H1 (cell line): ENCODE measurements around the gene UBXN1. TPM values are rescaled to one million over a fixed set of nuclear protein-coding genes. Genes with fewer than 3 reads are reported as not detected.

Experiments used
- CTCF ChIA-PET: fragments of 300-600 bp; sonication (Branson Sonifier 250); formaldehyde crosslinking; loops from one replicate; lab custom pipeline; 2021; ENCODE audit not compliant: partially characterized antibody; lab: Charles Lee
- POLR2A ChIA-PET: fragments of 300-600 bp; sonication (Branson Sonifier 250); formaldehyde crosslinking; loops from one replicate; lab custom pipeline; 2021; ENCODE audit warnings: inconsistent platforms; ENCODE audit not compliant: partially characterized antibody; lab: Charles Lee
- DNase-seq, 2 experiments: peaks; one replicate each; pipeline versions ENCODE4 v3.0.0 to v3.0.0-alpha.2; 2010 to 2022; ENCODE audit warnings: low spot score in 2 of 2, low read depth in 1 of 2, mixed read lengths in 1 of 2
- FAIRE-seq: peaks from 2 replicates; lab custom pipeline; 2011; peaks lifted over from hg19 to GRCh38; lab: Jason Lieb, UNC
- H2AFZ ChIP-seq: 2 replicates; pipeline ENCODE4 v1.8.1; 2012; ENCODE audit warnings: low read length, inconsistent platforms
- H2AK5ac ChIP-seq: 2 replicates; pipeline ENCODE4 v1.6.1; 2013; ENCODE audit warnings: low read depth, low read length
- H2BK120ac ChIP-seq: replicated peaks from 2 replicates; pipeline ENCODE3; 2013; ENCODE audit warnings: low read depth, low read length, inconsistent platforms
- H2BK12ac ChIP-seq: 2 replicates; pipeline ENCODE4 v1.6.1; 2013; ENCODE audit warnings: low read depth, low read length
- H2BK15ac ChIP-seq: 2 replicates; pipeline ENCODE4 v1.6.1; 2013; ENCODE audit warnings: low read length
- H2BK20ac ChIP-seq: 2 replicates; pipeline ENCODE4 v1.6.1; 2013; ENCODE audit warnings: low read length
- H2BK5ac ChIP-seq: 2 replicates; pipeline ENCODE4 v1.6.1; 2013; ENCODE audit warnings: low read depth, low read length
- H3K14ac ChIP-seq: 2 replicates; pipeline ENCODE4 v1.6.1; 2013; ENCODE audit warnings: inconsistent platforms; ENCODE audit not compliant: insufficient read length
- H3K18ac ChIP-seq: 2 replicates; pipeline ENCODE4 v1.6.1; 2013; ENCODE audit warnings: low read length; ENCODE audit errors: extremely low read depth
- H3K23ac ChIP-seq: 2 replicates; pipeline ENCODE4 v1.6.1; 2013; ENCODE audit warnings: inconsistent platforms; ENCODE audit not compliant: insufficient read length
- H3K23me2 ChIP-seq: 2 replicates; pipeline ENCODE4 v1.6.1; 2013; ENCODE audit warnings: low read depth, low read length
- H3K27ac ChIP-seq: 2 replicates; pipeline ENCODE4 v1.6.1; 2011; ENCODE audit warnings: low read depth, low read length, inconsistent platforms
- H3K27me3 ChIP-seq, 4 experiments: replicated peaks in 1 of 4; 1 replicate in 1 of 4; 2 replicates in 3 of 4; pipeline versions ENCODE4 v1.6.1 to v1.8.1; 2011 to 2013; ENCODE audit warnings: low read length in 3 of 4, mild to moderate bottlenecking in 3 of 4, inconsistent platforms in 2 of 4, mixed read lengths in 2 of 4, moderate library complexity in 1 of 4; ENCODE audit not compliant: control insufficient read depth in 3 of 4, insufficient read depth in 3 of 4; ENCODE audit errors: extremely low read depth in 1 of 4
- H3K36me3 ChIP-seq, 4 experiments: 2 replicates each; pipeline versions ENCODE4 v1.6.1 to v1.8.1; 2011 to 2013; ENCODE audit warnings: mild to moderate bottlenecking in 4 of 4, low read length in 3 of 4, moderate library complexity in 2 of 4, control low read depth in 1 of 4, inconsistent platforms in 1 of 4; ENCODE audit not compliant: insufficient read depth in 4 of 4, control insufficient read depth in 2 of 4
- H3K4ac ChIP-seq: replicated peaks from 2 replicates; pipeline ENCODE3; 2013; ENCODE audit warnings: low read length, low read depth, mixed read lengths, inconsistent platforms; ENCODE audit not compliant: insufficient read length
- H3K4me1 ChIP-seq, 4 experiments: replicated peaks in 1 of 4; 1 replicate in 1 of 4; 2 replicates in 3 of 4; pipeline versions ENCODE4 v1.6.1 to v1.8.1; 2011 to 2013; ENCODE audit warnings: low read length in 3 of 4, inconsistent platforms in 2 of 4, mixed read lengths in 1 of 4; ENCODE audit not compliant: insufficient read depth in 4 of 4, control insufficient read depth in 3 of 4
- H3K4me2 ChIP-seq, 2 experiments: 2 replicates each; pipeline versions ENCODE4 v1.6.1 to v1.8.1; 2011 to 2013; ENCODE audit warnings: low read depth in 2 of 2, low read length in 2 of 2, control low read depth in 1 of 2, inconsistent platforms in 1 of 2, mild to moderate bottlenecking in 1 of 2; ENCODE audit not compliant: insufficient read depth in 1 of 2
- H3K4me3 ChIP-seq, 4 experiments: fragments of 200-600, 300-600 bp in 1 of 4; sonication (generic), shearing (Covaris generic), sonication (Bioruptor Twin) in 1 of 4; 2 replicates each; pipeline versions ENCODE4 v1.5.1 to v1.8.1; 2011 to 2016; ENCODE audit warnings: low read length in 4 of 4, low read depth in 3 of 4, control low read depth in 2 of 4, inconsistent platforms in 2 of 4, mild to moderate bottlenecking in 2 of 4, mixed read lengths in 1 of 4, moderate library complexity in 1 of 4; ENCODE audit not compliant: insufficient read depth in 2 of 4; ENCODE audit errors: extremely low read depth in 1 of 4
- H3K56ac ChIP-seq: replicated peaks from 2 replicates; pipeline ENCODE3; 2013; ENCODE audit warnings: low read depth, mild to moderate bottlenecking, mixed read lengths, low read length, inconsistent platforms; ENCODE audit not compliant: insufficient read length
- H3K79me1 ChIP-seq: 2 replicates; pipeline ENCODE4 v1.6.1; 2013; ENCODE audit warnings: low read depth, low read length, control low read depth
- H3K79me2 ChIP-seq, 2 experiments: 2 replicates each; pipeline versions ENCODE4 v1.6.1 to v1.8.1; 2012 to 2013; ENCODE audit warnings: low read length in 2 of 2, mild to moderate bottlenecking in 2 of 2, inconsistent platforms in 1 of 2; ENCODE audit not compliant: insufficient read depth in 2 of 2, control insufficient read depth in 1 of 2
- H3K9ac ChIP-seq, 4 experiments: replicated peaks in 1 of 4; 1 replicate in 1 of 4; 2 replicates in 3 of 4; pipeline versions ENCODE4 v1.6.1 to v1.8.1; 2011 to 2013; ENCODE audit warnings: low read depth in 3 of 4, low read length in 3 of 4, control low read depth in 2 of 4, mild to moderate bottlenecking in 2 of 4, moderate library complexity in 2 of 4, inconsistent platforms in 1 of 4; ENCODE audit errors: extremely low read depth in 1 of 4
- H3K9me3 ChIP-seq, 2 experiments: 2 replicates each; pipeline versions ENCODE4 v1.6.1 to v1.8.1; 2012 to 2013; ENCODE audit warnings: mild to moderate bottlenecking in 2 of 2, moderate library complexity in 2 of 2, control low read depth in 1 of 2, inconsistent platforms in 1 of 2, low read depth in 1 of 2, low read length in 1 of 2, mixed read lengths in 1 of 2; ENCODE audit not compliant: insufficient read depth in 2 of 2
- H4K20me1 ChIP-seq, 2 experiments: replicated peaks in 1 of 2; 2 replicates each; pipeline versions ENCODE3 to v1.8.1; 2011 to 2013; ENCODE audit warnings: inconsistent platforms in 2 of 2, low read length in 2 of 2, mild to moderate bottlenecking in 1 of 2; ENCODE audit not compliant: insufficient read depth in 2 of 2, control insufficient read depth in 1 of 2
- H4K5ac ChIP-seq: 2 replicates; pipeline ENCODE4 v1.6.1; 2013; ENCODE audit warnings: low read length, low read depth, mixed read lengths, inconsistent platforms; ENCODE audit not compliant: insufficient read length
- H4K8ac ChIP-seq: 2 replicates; pipeline ENCODE4 v1.8.0; 2013; ENCODE audit warnings: mild to moderate bottlenecking, moderate library complexity, low read length, inconsistent platforms; ENCODE audit not compliant: insufficient read depth; ENCODE audit errors: extremely low read depth
- H4K91ac ChIP-seq: replicated peaks from 2 replicates; pipeline ENCODE3; 2013; ENCODE audit warnings: low read length, mixed read lengths, inconsistent platforms; ENCODE audit not compliant: insufficient read length
- BRCA1 ChIP-seq: IDR thresholded peaks from 2 replicates; pipeline ENCODE4 v1.6.1; 2012; ENCODE audit warnings: low read depth, low read length, improper control_type of control experiment
- EGR1 ChIP-seq: IDR thresholded peaks from 2 replicates; pipeline ENCODE4 v1.6.1; 2011; ENCODE audit warnings: low read depth, low read length, borderline replicate concordance
- PHF8 ChIP-seq: fragments of 200-600 bp; sonication (generic); conservative IDR thresholded peaks from 2 replicates; pipeline ENCODE4 v1.7.1; 2012; ENCODE audit warnings: low read depth, mild to moderate bottlenecking, inconsistent platforms, low read length, moderate library complexity
- SUZ12 ChIP-seq: fragments of 200-600 bp; sonication (generic); IDR thresholded peaks from 2 replicates; pipeline ENCODE4 v1.6.1; 2012; ENCODE audit warnings: mild to moderate bottlenecking, inconsistent platforms, low read length, moderate library complexity, mixed read lengths
- TAF1 ChIP-seq: IDR thresholded peaks from 2 replicates; pipeline ENCODE4 v1.6.1; 2011; ENCODE audit warnings: mild to moderate bottlenecking, low read depth, low read length
- WGBS, 2 experiments: shearing (Covaris generic) in 1 of 2; methylation state at CpG; one replicate each; pipeline versions ENCODE4 v1.1.6 to v1.1.7; 2013 to 2015; ENCODE audit warnings: low lambda C conversion rate in 2 of 2, mixed read lengths in 2 of 2, inconsistent platforms in 1 of 2, low coverage in 1 of 2, missing lambda C conversion rate in 1 of 2; ENCODE audit not compliant: insufficient replicate concordance in 2 of 2, insufficient coverage in 1 of 2, insufficient read length in 1 of 2; ENCODE audit errors: extremely low coverage in 1 of 2, missing lambda C conversion rate in 1 of 2; 5-methylcytosine and 5-hydroxymethylcytosine counted together
- polyA plus RNA-seq, 7 experiments: library from polyadenylated mRNA; depleted of rRNA in 3 of 7; stranded (reverse) in 5 of 7; unstranded in 2 of 7; fragments of >200 nt in 5 of 7; fragments of 200-250 nt in 2 of 7; gene quantifications; 1 replicate in 5 of 7; 2 replicates in 1 of 7; 4 replicates in 1 of 7; pipeline versions ENCODE4 v1.2.1 to v1.2.3, GENCODE V29; 2011 to 2013; ENCODE audit warnings: missing spikeins in 2 of 7, mixed read lengths in 2 of 7
- total RNA-seq: library from RNA; stranded (reverse); fragmentation: NEBNext Ultra II Directional; extraction: Animal tissue kit (Norgen Biotek cat#: 25700); gene quantifications from 2 replicates; pipeline ENCODE4 v1.2.1, GENCODE V29; 2021

The UBXN1 gene
- total and polyA plus RNA-seq, 2 of the 8 experiments (the other 6 are each of a cell fraction or from before 2014, with no cell fraction given): 78.6 to 114 TPM

DNA sequence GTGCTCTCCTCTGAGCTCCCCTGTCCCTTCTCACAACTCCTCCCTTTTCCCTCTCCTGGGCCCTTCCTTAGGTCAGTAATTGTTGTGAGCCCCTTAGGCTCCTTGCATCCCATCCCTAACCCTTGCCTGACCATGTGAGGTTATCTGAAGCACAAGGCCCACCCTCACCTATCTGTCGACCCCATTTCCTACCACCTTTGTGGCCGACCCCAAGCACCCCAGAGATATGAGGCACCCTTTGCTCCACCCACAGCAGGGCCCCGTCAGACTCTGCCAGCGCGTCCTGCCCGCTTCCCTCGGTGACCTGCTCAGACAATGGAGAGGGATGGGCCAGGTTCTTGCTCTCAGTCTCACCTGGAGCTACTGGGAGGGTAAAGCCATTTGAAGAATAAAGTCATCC lies 29.9 kb upstream of the UBXN1 start:
- TF ChIP-seq PHF8: 0 out of 2 replicates have a peak, but pooled peaks have one; percentile 23
- 0 out of 2 replicates have a peak, but pooled peaks have one; percentile 13 for TF ChIP-seq SUZ12
- TF ChIP-seq EGR1: no peak
- TF ChIP-seq BRCA1: no peak
- TF ChIP-seq TAF1: no peak
- Histone ChIP-seq H3K56ac (no peak overlapping the region), H3K9ac (peak overlapping the region; percentile 61 to 81 (median 70); a peak in 6 of 7 replicates), H3K14ac (no peak overlapping the region), H2BK5ac (peak overlapping the region; percentile 82), H2BK20ac (no peak overlapping the region), H4K5ac (peak overlapping the region; percentile 14), H3K79me1 (no peaks in the 10 kb centered on the region; the same call in 1 of the 2 replicates), H3K9me3 (no peaks in the 10 kb centered on the region), H3K36me3 (peaks cover 12 to 33% (median 17%) of the 10 kb centered on the region in 4 experiments), H2AK5ac (peak overlapping the region; percentile 25; the same call in 1 of the 2 replicates), H3K79me2 (peaks cover 0 to 9% of the 10 kb centered on the region in 2 experiments; a peak in 1 of 4 replicates), H3K27ac (peak overlapping the region; percentile 78; the same call in 1 of the 2 replicates), H3K4ac (no peak overlapping the region), H4K91ac (peak overlapping the region; percentile 45), H3K23ac (no peak overlapping the region), H3K4me1 (peaks cover 7 to 34% (median 20%) of the 10 kb centered on the region in 4 experiments), H2AFZ (peak overlapping the region; percentile 33; the same call in 1 of the 2 replicates), H3K18ac (peak overlapping the region; percentile 79; the same call in 1 of the 2 replicates), H3K23me2 (peaks cover 22% of the 10 kb centered on the region), H2BK12ac (peak overlapping the region; percentile 85; the same call in 1 of the 2 replicates), H3K27me3 (no peaks in the 10 kb centered on the region), H4K8ac (peak overlapping the region; percentile 100; the same call in 1 of the 2 replicates), H2BK120ac (no peak overlapping the region), H2BK15ac (0 out of 2 replicates have a peak overlapping the region, but pooled peaks have one; percentile 50), H3K4me2 (peak overlapping the region; percentile 99), H4K20me1 (no peaks in the 10 kb centered on the region), H3K4me3 (peak overlapping the region; percentile 68 to 89 (median 84))
- ChIA-PET POLR2A (interaction anchor here (0.6 to 61.4 kb wide), 33 partner anchors 9 to 172 kb away, joined by 3 to 2041 read pairs (median 8); partner anchors contain the start of genes B3GAT3, C11orf98, CSKMT and EEF1G), CTCF (interaction anchor here (0.6 to 3.8 kb wide), 10 partner anchors 12 to 365 kb away, joined by 3 to 21 read pairs (median 4); partner anchors contain the start of genes LBHD1, UBXN1, UQCC3 and ZBTB3)
- FAIRE-seq (no peak), DNase-seq (peak in 1 of 2 experiments; percentile 69)
- 7% methylated on average over 7 of the region's 7 CpGs; no CpG with 5 or more reads in 1 of the 2 experiments for WGBS, 2 experiments
